Mononuclear cell (primary cell): Measurements from ENCODE around the gene PNPLA1. TPM values are rescaled to one million over a fixed set of nuclear protein-coding genes. Genes with fewer than 3 reads are reported as not detected.

ENCODE experiments used
- H3K27me3 ChIP-seq: 2 replicates; pipeline ENCODE4 v1.6.0; 2011; ENCODE audit warnings: low read length, control low read depth; ENCODE audit not compliant: insufficient read depth
- H3K4me1 ChIP-seq: 2 replicates; pipeline ENCODE4 v1.5.1; 2011; ENCODE audit warnings: mild to moderate bottlenecking, low read length, control low read depth; ENCODE audit not compliant: insufficient read depth
- H3K4me3 ChIP-seq: 2 replicates; pipeline ENCODE4 v1.5.1; 2011; ENCODE audit warnings: mild to moderate bottlenecking, low read length, moderate library complexity
- H3K9me3 ChIP-seq: 2 replicates; pipeline ENCODE4 v1.5.1; 2011; ENCODE audit warnings: low read depth, mild to moderate bottlenecking, control low read depth, low read length
- total RNA-seq: library from RNA; depleted of rRNA; stranded (reverse); fragments of >200 nt; gene quantifications from one replicate; pipeline ENCODE4 v1.2.3, GENCODE V29; 2012

The PNPLA1 gene
- total RNA-seq, 1 donor = 1.2 TPM

DNA sequence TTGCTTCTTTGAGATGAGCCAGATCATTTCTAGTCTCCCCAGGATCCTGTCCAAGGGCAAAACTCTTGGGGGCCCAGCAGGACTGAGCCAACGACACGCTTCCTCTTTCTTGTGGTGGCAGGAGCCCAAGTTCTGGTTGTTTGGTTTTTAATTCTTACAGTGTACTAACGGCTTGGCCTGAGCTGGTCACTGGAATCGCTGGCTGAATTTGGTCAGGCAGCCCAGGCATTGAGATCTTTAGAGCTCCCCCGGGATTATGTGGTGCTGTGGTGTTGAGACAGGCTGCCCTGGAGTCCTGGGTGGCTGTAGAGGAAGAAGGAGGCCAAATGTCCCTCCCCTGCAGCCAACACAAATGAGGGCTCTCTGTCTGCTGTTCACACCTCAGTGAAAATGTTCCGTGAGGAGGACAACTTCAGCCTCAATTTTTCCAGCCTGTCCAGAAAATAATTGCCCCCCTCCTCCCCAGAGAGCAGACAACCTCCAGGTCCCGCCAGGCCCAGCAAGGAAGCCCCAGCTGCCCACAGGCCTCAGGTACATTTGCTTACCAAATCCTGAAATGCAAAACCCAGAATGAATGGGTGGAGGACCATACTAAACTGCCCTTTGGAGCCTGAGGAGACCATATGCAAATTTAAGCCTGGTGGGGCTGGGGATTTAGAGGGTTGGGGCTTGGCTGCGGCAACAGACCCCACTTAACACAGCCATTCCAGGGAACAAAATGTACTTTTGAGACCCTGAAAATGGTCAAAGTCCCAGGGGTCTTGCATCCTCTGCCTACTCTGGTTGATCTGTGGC lies 43.2 kb downstream of the PNPLA1 start:
- Histone ChIP-seq H3K4me3 (no peak overlapping the region), H3K27me3 (no peaks in the 10 kb centered on the region), H3K4me1 (peaks cover 14% of the 10 kb centered on the region), H3K9me3 (no peaks in the 10 kb centered on the region)

DNA sequence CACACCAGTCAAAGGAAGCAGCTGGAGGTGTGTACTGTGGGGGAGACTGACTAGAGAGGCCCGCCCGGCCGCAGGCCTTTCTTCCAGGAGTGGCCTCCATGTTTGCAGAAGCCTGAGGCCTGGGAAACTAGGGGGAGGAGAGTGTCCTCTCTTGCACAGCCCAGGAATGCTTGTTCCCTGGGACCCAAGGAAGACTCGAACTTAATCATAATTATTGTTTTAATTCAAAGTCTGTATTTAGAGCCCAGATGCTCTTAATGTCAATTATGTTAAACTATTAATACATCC lies 43.7 kb downstream of the PNPLA1 start:
- no peaks in the 10 kb centered on the region for H3K9me3 ChIP-seq
- peaks cover 14% of the 10 kb centered on the region for H3K4me1 ChIP-seq
- H3K4me3 ChIP-seq = no peak overlapping the region
- H3K27me3 ChIP-seq = no peaks in the 10 kb centered on the region

DNA sequence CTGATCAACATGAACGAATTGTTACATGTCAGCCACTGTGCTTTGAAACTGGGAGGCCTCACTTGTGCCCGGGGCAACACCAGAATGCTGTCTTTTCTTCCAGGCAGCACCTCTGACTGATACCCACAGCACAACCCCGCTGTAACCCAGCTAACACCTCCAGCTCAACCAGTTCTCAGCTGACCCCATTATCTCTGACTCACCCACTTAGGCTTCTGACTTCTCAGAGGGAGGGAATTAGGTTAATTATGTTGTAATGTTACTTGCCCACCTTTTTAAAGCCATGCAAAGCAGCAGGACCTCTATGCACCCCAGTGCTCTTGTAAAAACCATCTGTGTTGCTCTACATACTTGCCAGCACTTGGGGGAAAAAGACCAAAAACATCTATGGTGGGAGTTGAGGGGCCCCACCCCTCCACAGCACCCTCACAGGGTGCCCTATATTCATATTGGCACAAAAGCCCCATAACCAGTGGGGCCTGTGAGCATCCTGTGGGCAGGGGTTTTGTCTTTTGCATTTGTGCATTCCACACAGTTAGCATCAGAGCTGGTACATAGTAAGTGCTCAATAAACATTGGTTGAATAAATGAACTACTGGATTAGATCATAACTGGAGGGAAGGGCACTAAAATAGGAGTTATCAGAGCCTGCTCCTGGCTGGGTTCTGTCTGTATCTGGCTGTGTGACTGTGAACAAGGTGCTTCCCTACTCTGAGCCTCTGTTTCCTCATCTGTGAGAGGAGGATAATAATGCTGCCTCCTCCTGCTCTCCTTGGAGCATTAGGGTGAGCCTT lies 44.6 kb downstream of the PNPLA1 start:
- H3K27me3 ChIP-seq = no peaks in the 10 kb centered on the region
- no peak overlapping the region for H3K4me3 ChIP-seq
- H3K9me3 ChIP-seq = no peaks in the 10 kb centered on the region
- peaks cover 14% of the 10 kb centered on the region for H3K4me1 ChIP-seq

DNA sequence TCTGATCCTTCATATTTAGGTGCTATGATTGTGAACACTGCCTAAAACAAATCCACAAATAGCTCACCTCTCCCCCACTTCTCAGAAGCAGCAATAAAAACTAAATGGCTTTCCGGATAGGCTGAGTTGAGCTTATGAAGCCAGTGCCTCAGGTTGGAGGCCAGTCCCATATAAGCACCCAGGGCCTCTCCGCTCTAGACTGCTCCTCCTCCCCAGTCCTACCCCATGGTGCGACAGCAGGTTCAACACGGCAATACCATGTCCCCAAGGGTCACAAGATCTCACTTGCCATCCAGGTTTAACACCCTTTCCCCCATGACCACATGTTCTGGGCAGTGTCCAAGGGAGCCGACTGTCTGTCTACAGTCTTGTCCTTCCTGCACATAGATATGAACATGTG lies 46.1 kb downstream of the PNPLA1 start:
- H3K27me3 ChIP-seq = no peaks in the 10 kb centered on the region
- no peaks in the 10 kb centered on the region for H3K9me3 ChIP-seq
- H3K4me1 ChIP-seq = peaks cover 14% of the 10 kb centered on the region
- no peak overlapping the region for H3K4me3 ChIP-seq

DNA sequence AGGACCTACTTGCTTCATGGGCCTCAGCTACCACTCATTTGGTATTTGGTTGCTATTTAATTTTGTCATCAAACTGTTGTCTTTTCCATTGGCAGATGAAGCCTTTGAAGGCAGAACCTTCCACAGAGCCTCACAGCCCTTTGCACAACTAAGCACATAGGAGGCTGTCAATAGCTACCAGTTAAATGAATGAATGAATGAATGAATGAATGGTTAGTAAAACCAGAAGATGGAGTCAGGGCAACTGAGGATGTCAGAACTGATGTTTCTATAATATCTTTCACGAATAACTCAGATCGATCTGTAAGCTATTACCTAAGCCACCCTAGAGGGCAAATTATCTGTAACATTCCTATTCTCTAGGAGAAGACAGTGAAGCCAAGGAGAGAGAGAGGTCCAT lies 47.8 kb downstream of the PNPLA1 start:
- H3K9me3 ChIP-seq = no peaks in the 10 kb centered on the region
- no peaks in the 10 kb centered on the region for H3K27me3 ChIP-seq
- no peak overlapping the region for H3K4me3 ChIP-seq
- peaks cover 8% of the 10 kb centered on the region for H3K4me1 ChIP-seq

DNA sequence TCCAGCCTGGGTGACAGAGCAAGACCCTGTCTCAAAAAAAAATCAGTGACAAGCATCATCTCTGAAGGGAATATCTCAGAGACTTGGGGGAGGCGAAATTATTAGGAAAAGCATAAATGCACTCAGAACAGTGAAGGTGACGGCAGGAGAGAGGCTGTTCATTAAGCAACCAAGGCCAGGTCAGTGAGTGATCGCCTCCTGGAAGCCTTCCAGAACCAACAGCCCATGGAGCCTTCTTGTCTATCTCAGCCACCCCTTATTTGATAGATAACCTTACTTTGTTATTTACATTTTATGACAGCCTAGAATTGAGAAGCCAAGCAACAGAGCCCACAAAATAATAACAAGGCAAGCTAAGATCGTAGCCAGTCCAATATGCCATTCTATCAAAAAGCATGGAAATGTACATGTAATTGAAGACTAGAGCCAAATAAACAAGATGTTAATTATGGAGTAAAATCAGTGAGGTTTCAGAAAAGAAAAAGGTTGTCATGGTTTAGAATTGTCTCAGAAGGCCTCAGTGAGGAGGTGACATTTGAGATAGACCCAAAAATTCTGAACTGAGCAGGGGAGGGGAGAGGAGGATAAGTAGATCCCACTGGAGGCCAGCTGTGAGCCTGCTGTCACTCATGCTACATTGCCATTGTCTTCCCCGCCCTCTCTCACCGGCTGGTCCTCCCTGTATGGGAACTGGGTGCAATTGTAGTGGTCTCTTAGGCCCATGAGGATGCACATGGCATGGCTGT lies 49.0 kb downstream of the PNPLA1 start:
- no peaks in the 10 kb centered on the region for H3K4me1 ChIP-seq
- no peaks in the 10 kb centered on the region for H3K9me3 ChIP-seq
- H3K4me3 ChIP-seq = no peak overlapping the region
- H3K27me3 ChIP-seq = no peaks in the 10 kb centered on the region

DNA sequence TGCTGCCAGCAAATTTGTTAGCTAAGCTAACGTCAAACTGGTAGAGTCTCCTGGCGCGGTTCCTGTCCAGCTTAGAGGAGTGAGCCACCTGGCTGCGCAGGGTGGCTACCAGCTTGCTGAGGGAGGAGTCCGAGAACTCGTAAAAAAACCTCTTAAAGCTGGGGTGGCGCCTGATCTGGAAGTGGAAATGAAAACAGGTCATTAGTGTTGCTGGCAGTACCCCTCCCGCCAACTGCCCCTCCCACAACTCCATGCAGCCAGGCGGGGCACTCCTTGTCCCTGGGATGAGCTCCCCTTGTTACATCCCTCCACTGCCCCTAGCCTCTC lies 49.5 kb downstream of the PNPLA1 start:
- Histone ChIP-seq H3K4me3 (no peak overlapping the region), H3K4me1 (no peaks in the 10 kb centered on the region), H3K9me3 (no peaks in the 10 kb centered on the region), H3K27me3 (no peaks in the 10 kb centered on the region)

DNA sequence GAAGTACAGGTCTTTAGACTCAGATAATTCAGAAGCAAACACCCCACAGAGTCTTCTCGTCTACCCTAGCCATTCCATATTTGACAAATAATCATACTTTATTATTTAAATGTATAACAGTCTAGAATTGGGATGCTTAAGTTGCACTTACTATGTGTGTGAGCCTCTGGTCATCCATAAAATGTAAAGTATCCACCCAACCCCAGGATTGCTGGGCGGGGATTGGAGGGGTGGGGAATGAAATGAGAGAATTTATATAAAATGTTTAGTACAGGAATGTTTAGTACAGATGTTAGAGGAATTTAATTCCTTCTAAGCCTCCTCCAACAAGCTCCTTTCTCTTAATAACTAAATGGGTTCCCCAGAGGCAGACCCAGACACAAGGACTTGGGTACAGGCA lies 50.0 kb downstream of the PNPLA1 start:
- H3K4me1 ChIP-seq = no peaks in the 10 kb centered on the region
- no peaks in the 10 kb centered on the region for H3K9me3 ChIP-seq
- H3K27me3 ChIP-seq = no peaks in the 10 kb centered on the region
- H3K4me3 ChIP-seq = no peak overlapping the region

DNA sequence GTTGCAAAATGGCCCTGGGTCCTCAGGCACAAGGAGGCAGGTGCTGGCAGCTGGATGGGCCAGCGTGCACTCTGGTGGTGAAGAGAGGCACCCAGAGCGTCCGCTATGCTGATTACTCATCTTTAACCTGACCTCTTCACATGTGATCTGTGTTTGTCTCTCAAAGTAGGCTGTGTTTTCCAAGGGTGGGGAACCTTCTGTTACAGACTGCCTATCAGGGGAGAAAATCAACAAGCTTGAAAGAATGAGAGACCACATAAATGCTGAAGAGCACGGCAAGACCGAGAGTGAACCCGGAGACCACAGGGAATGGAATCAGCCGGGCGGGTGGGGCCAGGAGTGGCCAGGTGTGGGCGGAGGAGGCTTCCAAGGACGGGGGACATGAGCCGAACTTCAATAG lies 50.6 kb downstream of the PNPLA1 start:
- Histone ChIP-seq H3K4me3 (no peak overlapping the region), H3K27me3 (no peaks in the 10 kb centered on the region), H3K4me1 (no peaks in the 10 kb centered on the region), H3K9me3 (no peaks in the 10 kb centered on the region)

DNA sequence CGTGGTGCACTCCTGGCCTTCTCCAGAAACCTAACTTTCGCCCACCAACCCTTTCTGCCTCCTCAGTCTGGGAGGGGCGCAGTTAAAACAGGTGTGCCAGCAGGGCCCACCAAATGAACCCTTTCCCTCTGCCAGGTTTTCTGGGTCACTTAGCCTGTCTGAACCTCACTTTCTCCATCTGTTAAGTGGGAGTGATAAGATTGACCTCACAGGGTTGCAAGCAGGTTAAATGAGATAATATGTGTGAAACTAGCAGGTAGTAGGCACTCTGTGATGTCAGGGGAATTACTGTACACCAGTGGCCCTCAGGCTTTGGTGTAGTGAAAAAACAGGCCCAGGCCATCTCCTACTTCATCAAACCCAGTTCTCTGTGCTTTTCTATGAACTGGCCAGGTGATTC lies 52.7 kb downstream of the PNPLA1 start:
- no peaks in the 10 kb centered on the region for H3K27me3 ChIP-seq
- H3K4me1 ChIP-seq = no peaks in the 10 kb centered on the region
- H3K4me3 ChIP-seq = no peak overlapping the region
- H3K9me3 ChIP-seq = no peaks in the 10 kb centered on the region

DNA sequence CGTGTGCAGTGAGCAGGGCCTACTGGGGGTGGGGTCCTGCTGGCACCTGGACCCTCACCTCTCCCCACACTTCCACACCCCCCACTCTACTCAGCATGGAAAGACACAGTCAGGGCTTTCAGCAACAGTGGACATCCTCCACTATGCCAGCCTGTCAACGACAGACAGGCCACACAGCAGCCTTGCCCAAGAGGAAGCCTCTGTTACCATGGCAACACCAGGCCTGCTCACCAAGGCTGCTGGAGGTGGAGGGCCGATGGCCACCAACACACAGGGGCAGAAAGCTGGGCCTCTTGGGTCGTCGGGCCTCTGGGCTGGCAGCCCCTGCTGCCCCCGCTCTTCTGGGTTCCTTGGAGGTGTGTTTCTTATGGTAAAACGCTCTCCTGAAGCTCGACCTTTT lies 53.2 kb downstream of the PNPLA1 start:
- no peaks in the 10 kb centered on the region for H3K27me3 ChIP-seq
- no peaks in the 10 kb centered on the region for H3K9me3 ChIP-seq
- H3K4me3 ChIP-seq = no peak overlapping the region
- H3K4me1 ChIP-seq = no peaks in the 10 kb centered on the region

DNA sequence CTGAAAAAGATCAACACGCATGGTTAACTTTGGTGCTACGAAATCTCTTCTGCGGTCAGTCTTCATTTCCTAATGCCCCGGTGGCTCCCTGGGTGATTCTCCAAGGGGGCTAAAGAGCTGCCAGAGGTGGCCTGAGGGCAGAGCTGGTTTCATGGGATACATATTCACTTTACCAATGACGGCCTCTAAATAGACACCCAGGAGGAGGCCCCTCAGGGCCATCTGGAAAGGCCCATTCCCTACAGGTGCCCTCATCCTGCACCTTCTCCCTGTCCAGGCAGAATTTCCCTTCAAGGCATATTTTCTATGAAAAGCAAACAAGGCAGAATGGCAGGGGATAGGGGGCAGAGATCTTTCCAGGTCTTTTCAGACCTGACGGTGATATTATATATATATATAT lies 54.3 kb downstream of the PNPLA1 start:
- no peaks in the 10 kb centered on the region for H3K4me1 ChIP-seq
- no peaks in the 10 kb centered on the region for H3K9me3 ChIP-seq
- no peaks in the 10 kb centered on the region for H3K27me3 ChIP-seq
- H3K4me3 ChIP-seq = no peak overlapping the region

DNA sequence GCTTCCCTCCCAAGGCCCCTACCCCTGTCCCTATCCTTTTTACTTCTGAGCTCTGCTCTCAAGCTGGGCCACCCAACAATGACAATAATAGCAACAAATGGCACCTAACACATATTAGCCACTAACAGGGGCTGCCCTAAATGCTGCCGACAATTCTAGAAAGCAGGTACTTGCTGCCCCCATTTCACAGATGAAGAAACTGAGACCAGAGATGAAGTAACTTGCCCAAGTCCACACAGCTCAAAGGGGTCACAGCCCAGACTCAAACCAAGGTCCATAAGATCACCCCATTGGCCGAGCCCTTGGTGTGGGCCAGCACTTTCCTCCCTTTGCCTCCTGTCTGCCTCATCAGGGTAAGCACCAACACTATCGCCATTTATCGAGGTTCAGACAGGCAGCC lies 54.9 kb downstream of the PNPLA1 start:
- Histone ChIP-seq H3K4me1 (no peaks in the 10 kb centered on the region), H3K9me3 (no peaks in the 10 kb centered on the region)

DNA sequence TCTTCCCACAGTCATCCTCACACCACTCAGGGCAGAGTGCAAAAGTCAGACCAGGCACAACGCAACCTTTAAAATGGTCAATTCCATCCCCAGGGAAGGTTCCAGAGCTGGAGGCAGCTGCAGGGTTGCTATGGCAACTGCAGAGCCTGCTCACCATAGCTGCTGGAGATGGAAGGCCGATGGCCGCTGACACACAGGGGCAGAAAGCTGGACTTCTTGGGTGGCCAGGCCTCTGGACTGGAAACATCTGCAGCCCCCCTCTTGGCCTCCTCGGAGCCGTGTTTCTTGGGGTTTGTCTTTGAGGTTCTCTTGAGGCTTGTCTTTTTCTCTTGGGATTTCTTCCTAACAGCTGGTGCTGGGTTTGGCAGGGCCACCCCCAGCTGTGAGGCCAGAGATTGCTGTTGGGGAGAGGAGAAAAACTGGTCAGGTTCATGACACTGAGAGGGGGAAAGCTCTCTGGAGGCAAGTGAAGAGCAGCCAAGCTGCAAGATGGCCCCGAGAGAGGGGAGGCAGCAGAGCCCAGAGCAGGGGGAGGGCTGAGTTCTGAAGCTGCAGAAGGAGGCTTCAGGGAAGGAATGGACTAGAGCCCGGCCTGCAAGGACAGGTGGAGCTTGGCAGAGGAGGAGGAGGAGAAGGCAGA lies 56.6 kb downstream of the PNPLA1 start:
- no peaks in the 10 kb centered on the region for H3K9me3 ChIP-seq
- no peaks in the 10 kb centered on the region for H3K4me1 ChIP-seq
- H3K4me3 ChIP-seq = no peak overlapping the region
- no peaks in the 10 kb centered on the region for H3K27me3 ChIP-seq

More for the DNA sequence above, 54.9 kb downstream of the PNPLA1 start:
- Histone ChIP-seq H3K4me3 (no peak overlapping the region), H3K27me3 (no peaks in the 10 kb centered on the region)

DNA sequence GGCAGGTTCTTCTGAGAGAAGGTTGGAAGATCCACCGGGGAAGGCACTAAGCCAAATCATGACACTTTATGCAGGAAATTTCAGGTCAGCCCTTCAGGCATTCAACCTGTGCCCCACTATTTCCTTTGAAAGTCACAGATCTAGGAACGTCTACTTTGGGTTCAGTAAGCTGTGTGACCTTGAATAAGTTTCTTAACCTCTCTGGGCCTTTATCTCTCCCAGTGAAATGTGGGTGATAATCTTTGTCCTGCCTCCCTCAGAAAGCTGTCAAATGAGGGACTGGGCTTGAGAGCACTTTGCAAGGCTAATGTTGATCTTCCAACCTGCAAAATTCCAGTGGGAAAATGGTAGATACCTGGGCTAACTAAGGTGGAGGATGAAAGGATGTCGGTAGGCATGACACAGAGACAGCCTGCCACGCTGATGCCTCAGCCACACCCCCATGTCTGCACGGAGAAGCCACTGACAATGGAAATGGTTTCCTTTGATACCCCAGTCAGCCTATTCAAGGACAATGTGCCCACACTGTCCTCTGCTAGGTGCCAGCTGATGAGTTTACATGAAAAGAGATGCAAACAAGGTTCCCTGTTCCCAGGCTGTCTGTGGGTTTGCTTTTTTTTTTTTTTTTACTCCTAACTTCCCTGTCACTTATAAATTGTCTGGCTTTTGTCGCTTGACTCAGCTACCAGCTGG lies 57.5 kb downstream of the PNPLA1 start:
- no peaks in the 10 kb centered on the region for H3K4me1 ChIP-seq
- H3K4me3 ChIP-seq = no peak overlapping the region
- H3K9me3 ChIP-seq = no peaks in the 10 kb centered on the region
- no peaks in the 10 kb centered on the region for H3K27me3 ChIP-seq
